Neural cell (in vitro differentiated cells): ENCODE data around the gene UBE2E3. TPM values are rescaled to one million over a fixed set of nuclear protein-coding genes. Genes with fewer than 3 reads are reported as not detected.

Source experiments
- H2AFZ ChIP-seq: fragments of 200-600, 300-800 bp; sonication (generic), shearing (Covaris generic); 2 replicates; pipeline ENCODE4 v1.6.0; 2014; ENCODE audit warnings: low read depth, mild to moderate bottlenecking, antibody characterized with exemption, low read length, moderate library complexity
- H3F3A ChIP-seq: fragments of 200-600 bp; shearing (Covaris generic); 2 replicates; pipeline ENCODE4 v1.6.1; 2016; ENCODE audit warnings: mild to moderate bottlenecking, moderate library complexity, mixed read lengths, antibody characterized with exemption, low read length; ENCODE audit not compliant: insufficient read depth, poor library complexity, severe bottlenecking
- H3K27ac ChIP-seq: fragments of 200-600, 300-800 bp; sonication (generic), shearing (Covaris generic); 2 replicates; pipeline ENCODE4 v1.5.1; 2014; ENCODE audit warnings: mild to moderate bottlenecking, low read length, moderate library complexity
- H3K27me3 ChIP-seq: fragments of 300-800, 200-600 bp; sonication (generic), shearing (Covaris generic); 2 replicates; pipeline ENCODE4 v1.6.0; 2014; ENCODE audit warnings: mild to moderate bottlenecking, low read depth, low read length, moderate library complexity; ENCODE audit not compliant: insufficient read depth
- H3K36me3 ChIP-seq: fragments of 300-800, 200-600 bp; sonication (generic), shearing (Covaris generic); 2 replicates; pipeline ENCODE4 v1.5.1; 2014; ENCODE audit warnings: mild to moderate bottlenecking, antibody characterized with exemption, low read length, moderate library complexity; ENCODE audit not compliant: insufficient read depth
- H3K4me2 ChIP-seq: fragments of 300-800, 200-600 bp; sonication (generic), shearing (Covaris generic); 2 replicates; pipeline ENCODE4 v1.6.0; 2014; ENCODE audit warnings: mild to moderate bottlenecking, low read length
- H3K4me3 ChIP-seq: fragments of 300-800, 200-600 bp; sonication (generic), shearing (Covaris generic); 2 replicates; pipeline ENCODE4 v1.5.1; 2014; ENCODE audit warnings: mild to moderate bottlenecking, low read length, moderate library complexity
- H3K79me2 ChIP-seq: fragments of 200-600 bp; shearing (Covaris generic); replicated peaks from 2 replicates; pipeline ENCODE4 v1.6.0; 2014; ENCODE audit warnings: mild to moderate bottlenecking, low read length, moderate library complexity; ENCODE audit not compliant: insufficient read depth
- H3K9ac ChIP-seq: fragments of 300-800, 200-600 bp; sonication (generic), shearing (Covaris generic); 2 replicates; pipeline ENCODE4 v1.6.1; 2016; ENCODE audit warnings: mild to moderate bottlenecking, low read length, mixed read lengths
- H3K9me2 ChIP-seq: fragments of 200-600 bp; shearing (Covaris generic); 2 replicates; pipeline ENCODE4 v1.6.1; 2016; ENCODE audit warnings: mild to moderate bottlenecking, low read length, mixed read lengths; ENCODE audit not compliant: insufficient read depth
- H3K9me3 ChIP-seq: fragments of 200-600, 300-800 bp; sonication (generic), shearing (Covaris generic); 2 replicates; pipeline ENCODE4 v1.6.1; 2016; ENCODE audit warnings: mild to moderate bottlenecking, mixed run types, low read length, moderate library complexity, mixed read lengths
- H4K20me1 ChIP-seq: fragments of 200-600 bp; shearing (Covaris generic); 2 replicates; pipeline ENCODE4 v1.6.1; 2016; ENCODE audit warnings: mild to moderate bottlenecking, mixed run types; ENCODE audit not compliant: insufficient read depth
- CTCF ChIP-seq: fragments of 450-650 bp; IDR thresholded peaks from 2 replicates; pipeline ENCODE4 v1.5.1; 2014; ENCODE audit warnings: antibody characterized with exemption, mild to moderate bottlenecking, moderate library complexity; ENCODE audit not compliant: poor library complexity, severe bottlenecking
- EP300 ChIP-seq: fragments of 450-650 bp; conservative IDR thresholded peaks from 2 replicates; pipeline ENCODE4 v1.6.1; 2014; ENCODE audit warnings: antibody characterized with exemption, mild to moderate bottlenecking, moderate library complexity; ENCODE audit not compliant: poor library complexity, severe bottlenecking
- EZH2 ChIP-seq: fragments of 200-600, 300-800 bp; shearing (Covaris generic), sonication (generic); IDR thresholded peaks from 2 replicates; pipeline ENCODE4 v1.6.1; 2014; ENCODE audit warnings: antibody characterized with exemption, low read length, borderline replicate concordance, mild to moderate bottlenecking; ENCODE audit not compliant: insufficient read depth, poor library complexity, severe bottlenecking
- MXI1 ChIP-seq: fragments of 450-650 bp; conservative IDR thresholded peaks from 2 replicates; pipeline ENCODE4 v1.6.1; 2014; ENCODE audit warnings: antibody characterized with exemption, mild to moderate bottlenecking; ENCODE audit not compliant: poor library complexity, severe bottlenecking
- POLR2AphosphoS5 ChIP-seq: IDR thresholded peaks from 2 replicates; pipeline ENCODE4 v1.6.1; 2012
- RAD21 ChIP-seq: fragments of 450-650 bp; conservative IDR thresholded peaks from 2 replicates; pipeline ENCODE4 v1.6.1; 2014; ENCODE audit warnings: antibody characterized with exemption, mild to moderate bottlenecking, moderate library complexity
- REST ChIP-seq: IDR thresholded peaks from 2 replicates; pipeline ENCODE4 v1.6.1; 2012; ENCODE audit warnings: borderline replicate concordance
- SMC3 ChIP-seq: fragments of 450-650 bp; conservative IDR thresholded peaks from 2 replicates; pipeline ENCODE4 v1.6.1; 2014; ENCODE audit warnings: antibody characterized with exemption, mild to moderate bottlenecking, moderate library complexity; ENCODE audit not compliant: poor library complexity
- TAF1 ChIP-seq: IDR thresholded peaks from 2 replicates; pipeline ENCODE4 v1.6.1; 2012; ENCODE audit warnings: low read depth
- polyA plus RNA-seq: library from polyadenylated mRNA; depleted of rRNA; stranded (reverse); fragments of >200 nt; gene quantifications from 2 replicates; pipeline ENCODE4 v1.2.3, GENCODE V29; 2014

UBE2E3 gene
- polyA plus RNA-seq, 1 donor from 2014 or later = 337 TPM

- TF ChIP-seq EP300 (no peak), POLR2AphosphoS5 (no peak), CTCF (no peak), TAF1 (no peak), SMC3 (no peak), RAD21 (no peak), EZH2 (no peak), MXI1 (no peak), REST (no peak)
- no peaks in the 10 kb centered on the region for H4K20me1 ChIP-seq
- H3K27ac ChIP-seq = no peak overlapping the region
- H3K4me3 ChIP-seq = no peak overlapping the region
- no peaks in the 10 kb centered on the region for H3F3A ChIP-seq
- no peak overlapping the region for H2AFZ ChIP-seq
- H3K79me2 ChIP-seq = peaks cover 74% of the 10 kb centered on the region
- no peaks in the 10 kb centered on the region for H3K9me2 ChIP-seq
- no peaks in the 10 kb centered on the region for H3K36me3 ChIP-seq
- H3K9ac ChIP-seq = no peak overlapping the region
- H3K4me2 ChIP-seq = no peak overlapping the region
- no peaks in the 10 kb centered on the region for H3K9me3 ChIP-seq
- H3K27me3 ChIP-seq = no peaks in the 10 kb centered on the region
Measured at GRCh38 chr2:181005326-181005655, 24.9 kb downstream of the UBE2E3 start.

GRCh38 chr2:181005809-181006208 lies 25.4 kb downstream of the UBE2E3 start:
- Histone ChIP-seq H4K20me1 (no peaks in the 10 kb centered on the region), H3K79me2 (peaks cover 77% of the 10 kb centered on the region)

More at GRCh38 chr2:181005809-181006208, 25.4 kb downstream of the UBE2E3 start:
- Histone ChIP-seq H3K27me3 (no peaks in the 10 kb centered on the region), H3K27ac (no peak overlapping the region), H3K36me3 (no peaks in the 10 kb centered on the region), H2AFZ (no peak overlapping the region), H3K4me3 (no peak overlapping the region), H3F3A (no peaks in the 10 kb centered on the region), H3K9me3 (no peaks in the 10 kb centered on the region), H3K4me2 (no peak overlapping the region), H3K9ac (no peak overlapping the region), H3K9me2 (no peaks in the 10 kb centered on the region)
- TF ChIP-seq EZH2 = no peak
- no peak for TF ChIP-seq TAF1
- TF ChIP-seq SMC3 = no peak
- no peak for TF ChIP-seq REST
- TF ChIP-seq EP300 = no peak
- no peak for TF ChIP-seq POLR2AphosphoS5
- no peak for TF ChIP-seq RAD21
- TF ChIP-seq CTCF = no peak
- TF ChIP-seq MXI1 = no peak
